DND-41 (cell line): ENCODE results near the gene PMF1.

Experiments
- CTCF ChIP-seq: IDR thresholded peaks from 2 replicates; pipeline ENCODE4 v1.5.1; 2012; ENCODE audit warnings: borderline replicate concordance, low read length, moderate library complexity, mild to moderate bottlenecking; ENCODE audit not compliant: poor library complexity, severe bottlenecking; ENCODE audit errors: extremely low read depth
- EZH2 ChIP-seq: IDR thresholded peaks from 3 replicates; pipeline ENCODE4 v1.6.1; 2012; ENCODE audit warnings: borderline replicate concordance, low read depth, mild to moderate bottlenecking, moderate library complexity, low read length, inconsistent platforms; ENCODE audit not compliant: severe bottlenecking

- TF ChIP-seq CTCF = no peak
- no peak for TF ChIP-seq EZH2
These were observed at the start of gene PMF1 for GRCh38 chr1:156212833-156213643.
